Stimulated activated CD4-positive, alpha-beta T cell treated with anti-CD3 and anti-CD28 coated beads, Interleukin-4, amount 100 ng/mL, for 48 hours (primary cell): ENCODE measurements around the gene TNK1.
"Not testable (repeated sequence)": the region's sequence is repeated elsewhere in the genome, so short reads cannot be mapped to it uniquely, and the experiment has no call there.

Source experiments
- DNase-seq, 2 donors: peaks; one replicate each; pipeline ENCODE4 v3.0.0-alpha.2; 2020; ENCODE audit warnings: low read depth in 2 of 2

Gene TNK1

GRCh38 chr17:7355053-7355452 is 25.8 kb upstream of the TNK1 start, which contains the start of gene TMEM95:
TMEM95 (plus strand) TSS chr17:7355156; CDS start chr17:7355205, 49 bp downstream.
- no peak for DNase-seq

GRCh38 chr17:7355573-7355972 is 25.3 kb upstream of the TNK1 start:
- no peak for DNase-seq

- DNase-seq, result peak; percentile 82 to 87
These were observed 24.8 kb upstream of the TNK1 start for GRCh38 chr17:7356072-7356549.

- DNase-seq, result no peak
These were observed 24.1 kb upstream of the TNK1 start for GRCh38 chr17:7356756-7357155.

- no peak for DNase-seq
These were observed 23.5 kb upstream of the TNK1 start for GRCh38 chr17:7357381-7357780.

GRCh38 chr17:7361906-7362305 is 19.0 kb upstream of the TNK1 start:
- no peak for DNase-seq

- no peak for DNase-seq
These were observed 17.6 kb upstream of the TNK1 start for GRCh38 chr17:7363311-7363710.

GRCh38 chr17:7365963-7366362 is 14.9 kb upstream of the TNK1 start:
- DNase-seq, result not testable (repeated sequence)

- DNase-seq, result no peak
These were observed 13.8 kb upstream of the TNK1 start for GRCh38 chr17:7367083-7367482.

- DNase-seq, result no peak
These were observed 12.8 kb upstream of the TNK1 start for GRCh38 chr17:7367918-7368598.

- DNase-seq, result not testable (repeated sequence)
These were observed 12.3 kb upstream of the TNK1 start for GRCh38 chr17:7368599-7368994.

- DNase-seq, result no peak
These were observed 11.1 kb upstream of the TNK1 start for GRCh38 chr17:7369825-7370224.

GRCh38 chr17:7370853-7371252 is 10.0 kb upstream of the TNK1 start:
- no peak for DNase-seq

- no peak for DNase-seq
These were observed 6.5 kb upstream of the TNK1 start for GRCh38 chr17:7374353-7374752.

- no peak for DNase-seq
These were observed 1.8 kb upstream of the TNK1 start for GRCh38 chr17:7379134-7379533.

GRCh38 chr17:7380321-7380720 is 568 bp upstream of the TNK1 start:
- DNase-seq, result no peak

GRCh38 chr17:7382901-7383300 is 2.0 kb downstream of the TNK1 start:
- DNase-seq, result no peak

GRCh38 chr17:7383371-7383741 is 2.5 kb downstream of the TNK1 start:
- no peak for DNase-seq

GRCh38 chr17:7383742-7384488 is 3.0 kb downstream of the TNK1 start:
- DNase-seq, result peak; percentile 54 to 70

GRCh38 chr17:7384489-7385081 is 3.7 kb downstream of the TNK1 start:
- no peak for DNase-seq

- DNase-seq, result no peak
These were observed 8.0 kb downstream of the TNK1 start for GRCh38 chr17:7388856-7389255.

- DNase-seq, result no peak
These were observed 9.3 kb downstream of the TNK1 start for GRCh38 chr17:7389924-7390910.
